SK-N-SH treated with all-trans-retinoic acid at 6 μM for 48 hours (cell line): Measurements from ENCODE around the gene TRAK1.

Experiments
- ATAC-seq: fragments of 200-7000 bp; cut with Tn5 transposase; 3 replicates; pipeline ENCODE4 v1.9.1; 2020; ENCODE audit warnings: mild to moderate bottlenecking, moderate library complexity
- ARNTL ChIP-seq: fragments of 450-650 bp; formaldehyde crosslinking; IDR thresholded peaks from 2 replicates; pipeline ENCODE4 v1.5.0; 2020; ENCODE audit warnings: low read depth, mild to moderate bottlenecking, moderate library complexity, borderline replicate concordance
- BACH2 ChIP-seq: fragments of 250-450 bp; sonication (Bioruptor Pico); IDR thresholded peaks from 2 replicates; pipeline ENCODE4 v1.9.0; 2021; ENCODE audit warnings: mild to moderate bottlenecking, borderline replicate concordance
- CSDC2 ChIP-seq: fragments of 250-450 bp; sonication (Bioruptor Pico); IDR thresholded peaks from 2 replicates; pipeline ENCODE4 v1.5.0; 2020; ENCODE audit warnings: mild to moderate bottlenecking, moderate library complexity
- ESRRG ChIP-seq: fragments of 250-450 bp; sonication (Bioruptor Pico); IDR thresholded peaks from 2 replicates; pipeline ENCODE4 v1.6.1; 2021; ENCODE audit warnings: mild to moderate bottlenecking
- ISL1 ChIP-seq: fragments of 250-450 bp; sonication (Bioruptor Pico); IDR thresholded peaks from 2 replicates; pipeline ENCODE4 v2.1.2; 2022; ENCODE audit warnings: mild to moderate bottlenecking, moderate library complexity
- OSR1 ChIP-seq: fragments of 250-450 bp; sonication (Bioruptor Pico); IDR thresholded peaks from 2 replicates; pipeline ENCODE4 v1.8.0; 2022; ENCODE audit warnings: moderate library complexity, mild to moderate bottlenecking, inconsistent platforms
- PPARA ChIP-seq: fragments of 250-450 bp; sonication (Bioruptor Pico); IDR thresholded peaks from 2 replicates; pipeline ENCODE4 v1.5.0; 2020; ENCODE audit warnings: mild to moderate bottlenecking, borderline replicate concordance
- RARB ChIP-seq: fragments of 250-450 bp; sonication (Bioruptor Pico); IDR thresholded peaks from 2 replicates; pipeline ENCODE4 v1.8.0; 2021; ENCODE audit warnings: mild to moderate bottlenecking, moderate library complexity
- SNAI2 ChIP-seq: fragments of 250-450 bp; sonication (Bioruptor Pico); IDR thresholded peaks from 2 replicates; pipeline ENCODE4 v1.5.0; 2020; ENCODE audit warnings: mild to moderate bottlenecking, moderate library complexity
- TCF4 ChIP-seq: fragments of 250-450 bp; sonication (Bioruptor Pico); IDR thresholded peaks from 2 replicates; pipeline ENCODE4 v1.8.0; 2021; ENCODE audit warnings: mild to moderate bottlenecking, moderate library complexity, borderline replicate concordance
- TOX ChIP-seq: fragments of 250-450 bp; sonication (Bioruptor Pico); IDR thresholded peaks from 2 replicates; pipeline ENCODE4 v1.8.0; 2021; ENCODE audit warnings: mild to moderate bottlenecking, moderate library complexity, borderline replicate concordance
- TSHZ2 ChIP-seq: fragments of 250-450 bp; sonication (Bioruptor Pico); IDR thresholded peaks from 2 replicates; pipeline ENCODE4 v1.5.0; 2020; ENCODE audit warnings: mild to moderate bottlenecking, moderate library complexity
- ZC3H10 ChIP-seq: fragments of 250-450 bp; sonication (Bioruptor Pico); IDR thresholded peaks from 2 replicates; pipeline ENCODE4 v1.5.1; 2021; ENCODE audit warnings: mild to moderate bottlenecking, moderate library complexity
- ZFP3 ChIP-seq: fragments of 250-450 bp; sonication (Bioruptor Pico); IDR thresholded peaks from 2 replicates; pipeline ENCODE4 v1.5.0; 2020; ENCODE audit warnings: mild to moderate bottlenecking, moderate library complexity
- ZFP30 ChIP-seq: fragments of 450-650 bp; formaldehyde crosslinking; IDR thresholded peaks from 2 replicates; pipeline ENCODE4 v1.5.0; 2022; ENCODE audit warnings: mild to moderate bottlenecking, moderate library complexity
- ZNF565 ChIP-seq: fragments of 450-650 bp; formaldehyde crosslinking; conservative IDR thresholded peaks from 2 replicates; pipeline ENCODE4 v1.5.0; 2020; ENCODE audit warnings: low read depth, mild to moderate bottlenecking, moderate library complexity
- ZNF70 ChIP-seq: fragments of 450-650 bp; formaldehyde crosslinking; IDR thresholded peaks from 2 replicates; pipeline ENCODE4 v1.5.0; 2020; ENCODE audit warnings: mild to moderate bottlenecking, moderate library complexity
- ZNF8 ChIP-seq: fragments of 450-650 bp; formaldehyde crosslinking; IDR thresholded peaks from 2 replicates; pipeline ENCODE4 v1.5.0; 2020; ENCODE audit warnings: mild to moderate bottlenecking, moderate library complexity
- TF ChIP-seq, protein P1 (sequence below): fragments of 250-450 bp; sonication (Bioruptor Pico); IDR thresholded peaks from 2 replicates; pipeline ENCODE4 v1.8.0; 2020; ENCODE audit warnings: mild to moderate bottlenecking, moderate library complexity, borderline replicate concordance
- TF ChIP-seq, protein P2 (sequence below): fragments of 250-450 bp; sonication (Bioruptor Pico); IDR thresholded peaks from 2 replicates; pipeline ENCODE4 v1.5.1; 2021; ENCODE audit warnings: mild to moderate bottlenecking, moderate library complexity
- TF ChIP-seq, protein P3 (sequence below): fragments of 250-450 bp; sonication (Bioruptor Pico); IDR thresholded peaks from 2 replicates; pipeline ENCODE4 v1.5.1; 2020; ENCODE audit warnings: low read depth, mild to moderate bottlenecking, moderate library complexity

TRAK1 gene

GRCh38 chr3:42265059-42265991 is 174.2 kb downstream of the TRAK1 start:
- TF ChIP-seq ZFP3 (CRISPR knock-in tag), result no peak
- TF ChIP-seq ZNF70 (CRISPR knock-in tag), result no peak
- no peak; the same call in 2 of the 3 replicates for ATAC-seq

- TF ChIP-seq ZNF8 (no peak), TSHZ2 (CRISPR knock-in tag) (no peak), CSDC2 (CRISPR knock-in tag) (no peak)
- no peak for ATAC-seq
Measured at GRCh38 chr3:42266085-42266484, 174.9 kb downstream of the TRAK1 start, which contains the start of gene CCK. TSS of gene CCK (minus strand) at chr3:42266185. CDS start at chr3:42263630, 2,555 bp downstream.

DNA sequence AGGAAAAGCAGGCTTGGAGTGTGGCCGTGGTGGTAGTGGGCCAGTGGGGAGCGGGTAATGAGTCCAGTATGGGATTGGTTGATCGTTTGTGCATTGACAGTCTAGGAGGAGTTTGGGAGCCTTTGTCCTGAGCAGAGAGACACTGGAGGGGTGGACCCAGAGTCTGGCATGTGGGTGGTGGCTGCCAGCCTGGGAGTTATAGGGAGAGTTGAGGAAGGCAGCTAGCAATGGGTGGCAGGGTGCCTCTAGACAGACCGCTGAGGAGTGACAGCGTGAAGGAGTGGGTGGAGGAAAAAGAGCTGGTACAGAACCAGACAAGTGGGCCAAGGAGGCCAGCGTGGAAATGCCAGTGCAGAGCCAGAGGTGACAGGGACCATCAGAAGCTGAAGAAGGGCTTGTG is 176.7 kb downstream of the TRAK1 start:
- ATAC-seq, result no peak
- TF ChIP-seq, protein P1, sequence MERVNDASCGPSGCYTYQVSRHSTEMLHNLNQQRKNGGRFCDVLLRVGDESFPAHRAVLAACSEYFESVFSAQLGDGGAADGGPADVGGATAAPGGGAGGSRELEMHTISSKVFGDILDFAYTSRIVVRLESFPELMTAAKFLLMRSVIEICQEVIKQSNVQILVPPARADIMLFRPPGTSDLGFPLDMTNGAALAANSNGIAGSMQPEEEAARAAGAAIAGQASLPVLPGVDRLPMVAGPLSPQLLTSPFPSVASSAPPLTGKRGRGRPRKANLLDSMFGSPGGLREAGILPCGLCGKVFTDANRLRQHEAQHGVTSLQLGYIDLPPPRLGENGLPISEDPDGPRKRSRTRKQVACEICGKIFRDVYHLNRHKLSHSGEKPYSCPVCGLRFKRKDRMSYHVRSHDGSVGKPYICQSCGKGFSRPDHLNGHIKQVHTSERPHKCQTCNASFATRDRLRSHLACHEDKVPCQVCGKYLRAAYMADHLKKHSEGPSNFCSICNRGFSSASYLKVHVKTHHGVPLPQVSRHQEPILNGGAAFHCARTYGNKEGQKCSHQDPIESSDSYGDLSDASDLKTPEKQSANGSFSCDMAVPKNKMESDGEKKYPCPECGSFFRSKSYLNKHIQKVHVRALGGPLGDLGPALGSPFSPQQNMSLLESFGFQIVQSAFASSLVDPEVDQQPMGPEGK (CRISPR knock-in tag), result no peak
- no peak for TF ChIP-seq ESRRG (CRISPR knock-in tag)
- no peak for TF ChIP-seq ZNF70 (CRISPR knock-in tag)
- no peak for TF ChIP-seq CSDC2 (CRISPR knock-in tag)
- TF ChIP-seq TSHZ2 (CRISPR knock-in tag), result no peak
- TF ChIP-seq BACH2 (CRISPR knock-in tag), result no peak
- TF ChIP-seq RARB, result no peak
- no peak for TF ChIP-seq ZNF8
- no peak for TF ChIP-seq ISL1 (CRISPR knock-in tag)
- TF ChIP-seq ZNF565, result no peak
- no peak for TF ChIP-seq ZC3H10 (CRISPR knock-in tag)
- no peak for TF ChIP-seq OSR1 (CRISPR knock-in tag)
- no peak for TF ChIP-seq SNAI2 (CRISPR knock-in tag)
- TF ChIP-seq, protein P2, sequence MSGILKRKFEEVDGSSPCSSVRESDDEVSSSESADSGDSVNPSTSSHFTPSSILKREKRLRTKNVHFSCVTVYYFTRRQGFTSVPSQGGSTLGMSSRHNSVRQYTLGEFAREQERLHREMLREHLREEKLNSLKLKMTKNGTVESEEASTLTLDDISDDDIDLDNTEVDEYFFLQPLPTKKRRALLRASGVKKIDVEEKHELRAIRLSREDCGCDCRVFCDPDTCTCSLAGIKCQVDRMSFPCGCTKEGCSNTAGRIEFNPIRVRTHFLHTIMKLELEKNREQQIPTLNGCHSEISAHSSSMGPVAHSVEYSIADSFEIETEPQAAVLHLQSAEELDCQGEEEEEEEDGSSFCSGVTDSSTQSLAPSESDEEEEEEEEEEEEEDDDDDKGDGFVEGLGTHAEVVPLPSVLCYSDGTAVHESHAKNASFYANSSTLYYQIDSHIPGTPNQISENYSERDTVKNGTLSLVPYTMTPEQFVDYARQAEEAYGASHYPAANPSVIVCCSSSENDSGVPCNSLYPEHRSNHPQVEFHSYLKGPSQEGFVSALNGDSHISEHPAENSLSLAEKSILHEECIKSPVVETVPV (CRISPR knock-in tag), result no peak
- TF ChIP-seq PPARA, result no peak
- TF ChIP-seq, protein P3, sequence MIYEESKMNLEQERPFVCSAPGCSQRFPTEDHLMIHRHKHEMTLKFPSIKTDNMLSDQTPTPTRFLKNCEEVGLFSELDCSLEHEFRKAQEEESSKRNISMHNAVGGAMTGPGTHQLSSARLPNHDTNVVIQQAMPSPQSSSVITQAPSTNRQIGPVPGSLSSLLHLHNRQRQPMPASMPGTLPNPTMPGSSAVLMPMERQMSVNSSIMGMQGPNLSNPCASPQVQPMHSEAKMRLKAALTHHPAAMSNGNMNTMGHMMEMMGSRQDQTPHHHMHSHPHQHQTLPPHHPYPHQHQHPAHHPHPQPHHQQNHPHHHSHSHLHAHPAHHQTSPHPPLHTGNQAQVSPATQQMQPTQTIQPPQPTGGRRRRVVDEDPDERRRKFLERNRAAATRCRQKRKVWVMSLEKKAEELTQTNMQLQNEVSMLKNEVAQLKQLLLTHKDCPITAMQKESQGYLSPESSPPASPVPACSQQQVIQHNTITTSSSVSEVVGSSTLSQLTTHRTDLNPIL (CRISPR knock-in tag), result no peak
- no peak for TF ChIP-seq ZFP30 (CRISPR knock-in tag)
- TF ChIP-seq TCF4 (CRISPR knock-in tag), result no peak
- TF ChIP-seq TOX (CRISPR knock-in tag), result no peak
- no peak for TF ChIP-seq ARNTL (CRISPR knock-in tag)
